NCI-H1694 treated with DMSO at 0.1 percent for 48 hours (cell line): ENCODE data around the gene CFAP47.
"Not testable (repeated sequence)": the region's sequence is repeated elsewhere in the genome, so short reads cannot be mapped to it uniquely, and the experiment has no call there.

Experiments
- DNase-seq: peaks from one replicate; lab custom pipeline; 2025; lab: John Stamatoyannopoulos, UW

Gene CFAP47

GRCh38 chrX:36234840-36235528 is 315.4 kb downstream of the CFAP47 start:
- not testable (repeated sequence) for DNase-seq

- DNase-seq: no peak
Measured at GRCh38 chrX:36241397-36241796, 321.9 kb downstream of the CFAP47 start.

GRCh38 chrX:36266155-36266554 is 346.6 kb downstream of the CFAP47 start:
- DNase-seq: no peak

- no peak for DNase-seq
Measured at GRCh38 chrX:36310136-36310535, 390.6 kb downstream of the CFAP47 start.

GRCh38 chrX:36314303-36314702 is 394.8 kb downstream of the CFAP47 start:
- no peak for DNase-seq

GRCh38 chrX:36334572-36334971 is 415.0 kb downstream of the CFAP47 start:
- DNase-seq: no peak

GRCh38 chrX:36336751-36337150 is 417.2 kb downstream of the CFAP47 start:
- DNase-seq: no peak

- DNase-seq: no peak
Measured at GRCh38 chrX:36344301-36344700, 424.8 kb downstream of the CFAP47 start.

GRCh38 chrX:36348509-36348908 is 429.0 kb downstream of the CFAP47 start:
- DNase-seq: no peak

GRCh38 chrX:36357855-36358254 is 438.3 kb downstream of the CFAP47 start:
- no peak for DNase-seq

- no peak for DNase-seq
Measured at GRCh38 chrX:36364262-36364661, 444.7 kb downstream of the CFAP47 start.

GRCh38 chrX:36383495-36383894 is 464.0 kb downstream of the CFAP47 start:
- no peak for DNase-seq

GRCh38 chrX:36388901-36389300 is 469.4 kb downstream of the CFAP47 start:
- no peak for DNase-seq

GRCh38 chrX:36401774-36402173 is 482.2 kb downstream of the CFAP47 start:
- DNase-seq: no peak

- no peak for DNase-seq
Measured at GRCh38 chrX:36407836-36408235, 488.3 kb downstream of the CFAP47 start.

- no peak for DNase-seq
Measured at GRCh38 chrX:36414056-36414455, 494.5 kb downstream of the CFAP47 start.

- DNase-seq: no peak
Measured at GRCh38 chrX:36422368-36422767, 502.8 kb downstream of the CFAP47 start.

- DNase-seq: no peak
Measured at GRCh38 chrX:36431819-36432218, 512.3 kb downstream of the CFAP47 start.

- DNase-seq: no peak
Measured at GRCh38 chrX:36434522-36434921, 515.0 kb downstream of the CFAP47 start.
